HG03457 (cell line): ENCODE measurements around the gene CDH4.

Source experiments
- ATAC-seq: cut with Tn5 transposase; IDR thresholded peaks from one replicate; pipeline ENCODE4 v1.9.1; 2021; ENCODE audit warnings: moderate number of reproducible peaks; ENCODE audit not compliant: unreplicated experiment

The CDH4 gene

GRCh38 chr20:61765081-61765870, 513.2 kb downstream of the CDH4 start:
- ATAC-seq: no peak

GRCh38 chr20:61765871-61766654, 514.0 kb downstream of the CDH4 start:
- ATAC-seq: no peak

- no peak for ATAC-seq
These were observed 515.0 kb downstream of the CDH4 start for GRCh38 chr20:61766921-61767610.

- no peak for ATAC-seq
These were observed 515.9 kb downstream of the CDH4 start for GRCh38 chr20:61767761-61768494.

GRCh38 chr20:61768571-61769285, 516.7 kb downstream of the CDH4 start:
- no peak for ATAC-seq

GRCh38 chr20:61769286-61769832, 517.3 kb downstream of the CDH4 start:
- no peak for ATAC-seq

- no peak for ATAC-seq
These were observed 518.1 kb downstream of the CDH4 start for GRCh38 chr20:61770113-61770585.

GRCh38 chr20:61771805-61772350, 519.8 kb downstream of the CDH4 start:
- ATAC-seq: no peak

- ATAC-seq: no peak
These were observed 521.0 kb downstream of the CDH4 start for GRCh38 chr20:61772828-61773631.

- no peak for ATAC-seq
These were observed 522.0 kb downstream of the CDH4 start for GRCh38 chr20:61773926-61774587.

- no peak for ATAC-seq
These were observed 523.4 kb downstream of the CDH4 start for GRCh38 chr20:61775423-61775822.

- no peak for ATAC-seq
These were observed 524.5 kb downstream of the CDH4 start for GRCh38 chr20:61776491-61777075.

- ATAC-seq: no peak
These were observed 525.9 kb downstream of the CDH4 start for GRCh38 chr20:61777773-61778494.

- no peak for ATAC-seq
These were observed 526.4 kb downstream of the CDH4 start for GRCh38 chr20:61778495-61778863.

- ATAC-seq: no peak
These were observed 527.3 kb downstream of the CDH4 start for GRCh38 chr20:61779176-61779965.

- no peak for ATAC-seq
These were observed 528.0 kb downstream of the CDH4 start for GRCh38 chr20:61780066-61780465.
